Kidney (tissue), 14 donors: ENCODE data around the gene PCSK9. TPM values are rescaled to one million over a fixed set of nuclear protein-coding genes. Genes with fewer than 3 reads are reported as not detected.

Experiments used
- DNase-seq, 5 donors: peaks; one replicate each; pipeline ENCODE4 v3.0.0-alpha.2; 2013 to 2020
- FAIRE-seq: peaks from 2 replicates; lab custom pipeline; 2012; peaks lifted over from hg19 to GRCh38; lab: Jason Lieb, UNC
- H3K27ac ChIP-seq, 2 donors: one replicate each; pipeline ENCODE4 v1.7.0; 2013; ENCODE audit warnings: low read depth in 2 of 2, low read length in 2 of 2, inconsistent platforms in 1 of 2
- H3K27me3 ChIP-seq: one replicate; pipeline ENCODE4 v1.7.1; 2013; ENCODE audit warnings: low read length, inconsistent platforms; ENCODE audit not compliant: control insufficient read depth, insufficient read depth
- H3K36me3 ChIP-seq, 3 donors: one replicate each; pipeline versions ENCODE4 v1.7.0 to v1.7.1; 2013; ENCODE audit warnings: low read length in 3 of 3, control low read depth in 1 of 3, inconsistent platforms in 1 of 3; ENCODE audit not compliant: insufficient read depth in 3 of 3, control insufficient read depth in 2 of 3
- H3K4me1 ChIP-seq, 3 donors: one replicate each; pipeline versions ENCODE4 v1.7.0 to v1.7.1; 2013; ENCODE audit warnings: low read length in 3 of 3, inconsistent platforms in 1 of 3, low read depth in 1 of 3; ENCODE audit not compliant: control insufficient read depth in 2 of 3, insufficient read depth in 2 of 3
- H3K4me3 ChIP-seq, 3 donors: one replicate each; pipeline versions ENCODE4 v1.7.0 to v1.8.1; 2013; ENCODE audit warnings: low read length in 3 of 3, control low read depth in 1 of 3, inconsistent platforms in 1 of 3
- H3K9ac ChIP-seq, 3 donors: one replicate each; pipeline versions ENCODE4 v1.7.0 to v1.7.1; 2013; ENCODE audit warnings: low read length in 3 of 3, control low read depth in 1 of 3, inconsistent platforms in 1 of 3
- H3K9me3 ChIP-seq, 3 donors: one replicate each; pipeline versions ENCODE4 v1.7.0 to v1.7.1; 2013; ENCODE audit warnings: low read length in 3 of 3, control low read depth in 1 of 3, inconsistent platforms in 1 of 3; ENCODE audit not compliant: control insufficient read depth in 2 of 3, insufficient read depth in 1 of 3
- CTCF ChIP-seq: IDR thresholded peaks from 3 replicates; pipeline ENCODE4 v1.5.1; 2012; ENCODE audit warnings: mild to moderate bottlenecking, moderate library complexity, borderline replicate concordance; ENCODE audit not compliant: insufficient read depth; ENCODE audit errors: extremely low read depth
- intact Hi-C: fragments of 100-400 bp; cut with DNase I; formaldehyde crosslinking; loops from one replicate; pipeline ENCODE4 v1.11.1; 2022
- polyA plus RNA-seq: library from polyadenylated mRNA; stranded (reverse); fragments of 350-450 nt; fragmentation: Illumina TruSeq; extraction: RNeasy Lipid Tissue Mini Kit (QIAGEN cat#74804); gene quantifications from one replicate; pipeline ENCODE4 v1.2.3, GENCODE V29; 2014; ENCODE audit warnings: low read depth, low replicate concordance; ENCODE audit not compliant: insufficient read depth
- total RNA-seq: library from RNA; stranded (reverse); fragmentation: NEBNext Ultra II Directional; extraction: Animal tissue kit (Norgen Biotek cat#: 25700); gene quantifications from one replicate; pipeline ENCODE4 v1.2.1, GENCODE V29; 2021
- donor health status: control.
- donor health status: control.
- donor health status: control.
- donor health status: control.
- donor health status: control.
- donor health status: DM: yes; HTN: yes; CAD: no.
- donor health status: Normal renal cell carcinoma (clear cell type).

Gene PCSK9
- total and polyA plus RNA-seq, 2 donors from 2014 or later: 0.13 to 0.28 TPM

DNA sequence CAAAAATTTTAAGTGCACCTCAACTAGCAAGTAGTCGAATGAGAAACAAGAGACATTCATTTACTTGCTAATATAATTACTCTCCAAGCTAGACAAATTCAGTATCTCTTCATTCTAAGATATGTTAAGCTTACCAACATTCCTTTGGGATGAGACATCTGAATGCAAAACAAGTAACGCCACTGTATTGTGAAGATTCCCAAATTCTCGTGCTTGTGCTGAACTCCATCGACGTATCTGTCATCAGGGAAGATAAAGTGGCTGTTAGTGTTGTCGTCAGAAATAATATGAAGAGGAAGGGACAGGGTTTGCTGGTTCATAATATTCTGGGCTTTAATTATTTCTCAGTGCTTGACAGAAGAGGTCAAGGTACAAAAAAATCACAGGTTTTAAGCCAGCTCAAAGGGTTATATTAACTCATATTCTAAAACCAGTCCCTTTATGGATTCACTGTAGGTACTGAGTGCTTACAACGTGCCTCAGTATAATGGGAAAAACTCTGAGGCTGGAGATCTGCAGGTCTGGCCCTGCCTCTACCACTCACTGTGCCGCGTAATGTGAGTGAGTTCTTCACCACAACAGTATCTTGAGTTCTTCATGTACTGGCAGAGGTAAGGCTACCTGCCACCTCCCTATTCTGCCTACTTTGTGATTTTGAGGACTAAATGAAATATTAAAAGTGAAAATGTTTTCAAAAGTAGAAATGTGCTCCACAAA lies 42.0 kb downstream of the PCSK9 start:
- no peak for DNase-seq
- Histone ChIP-seq H3K9ac (no peak overlapping the region), H3K27ac (no peak overlapping the region), H3K4me1 (no peaks in the 10 kb centered on the region), H3K36me3 (peaks cover 9 to 94% (median 50%) of the 10 kb centered on the region in 3 donors), H3K9me3 (no peaks in the 10 kb centered on the region), H3K4me3 (no peak overlapping the region), H3K27me3 (no peaks in the 10 kb centered on the region)
- intact Hi-C loops: no loop called here
- no peak for FAIRE-seq
- no peak for TF ChIP-seq CTCF

DNA sequence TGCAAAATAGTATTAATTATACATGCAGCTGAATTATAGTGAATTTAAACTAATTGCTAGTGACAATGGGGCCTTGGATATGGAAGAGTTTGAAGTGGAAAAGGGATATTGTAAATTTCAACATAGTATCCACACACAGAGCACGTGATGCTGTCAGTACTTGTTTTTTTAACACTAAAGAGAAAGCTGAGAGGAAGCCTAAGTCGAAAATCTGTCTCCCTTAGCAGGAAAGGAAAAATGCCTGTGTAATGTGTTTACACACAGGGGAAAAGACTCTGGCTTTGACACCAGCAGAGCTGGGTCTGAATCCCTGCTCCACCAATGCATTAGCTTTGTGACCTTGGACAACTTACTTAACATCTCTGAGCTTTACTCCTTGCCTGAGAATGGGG lies 42.6 kb downstream of the PCSK9 start:
- H3K27ac ChIP-seq: no peak overlapping the region
- H3K4me3 ChIP-seq: no peak overlapping the region
- FAIRE-seq (no peak), DNase-seq (no peak)
- H3K9me3 ChIP-seq: no peaks in the 10 kb centered on the region
- intact Hi-C loops: no loop called here
- no peak overlapping the region for H3K9ac ChIP-seq
- H3K27me3 ChIP-seq: no peaks in the 10 kb centered on the region
- no peak for TF ChIP-seq CTCF
- no peaks in the 10 kb centered on the region for H3K4me1 ChIP-seq
- peaks cover 7 to 93% (median 52%) of the 10 kb centered on the region in 3 donors for H3K36me3 ChIP-seq

DNA sequence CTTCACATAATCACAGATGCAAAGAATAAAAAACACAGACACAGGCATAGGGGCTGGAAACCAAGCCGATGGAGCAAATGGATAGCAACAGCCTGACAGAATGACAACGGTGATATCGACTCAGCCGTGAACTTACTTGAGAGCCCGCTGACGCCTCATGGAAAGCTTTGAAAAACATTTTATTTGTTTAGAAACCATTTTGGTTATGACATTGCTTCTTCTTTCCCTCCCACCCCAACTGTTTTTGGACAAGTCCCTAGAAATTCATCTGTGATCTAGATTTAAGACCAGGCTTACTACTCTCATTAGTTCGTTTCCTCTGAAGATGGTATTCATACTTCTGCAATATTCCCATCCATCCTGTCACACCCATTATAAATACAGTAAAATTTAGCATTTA lies 44.9 kb downstream of the PCSK9 start:
- Histone ChIP-seq H3K9me3 (no peaks in the 10 kb centered on the region), H3K9ac (no peak overlapping the region), H3K36me3 (peaks cover 3 to 91% (median 61%) of the 10 kb centered on the region in 3 donors), H3K4me3 (no peak overlapping the region), H3K4me1 (no peaks in the 10 kb centered on the region), H3K27ac (no peak overlapping the region), H3K27me3 (no peaks in the 10 kb centered on the region)
- no peak for TF ChIP-seq CTCF
- FAIRE-seq: no peak
- intact Hi-C loops: no loop called here
- no peak for DNase-seq
